WERI-Rb-1 (cell line): ENCODE measurements around the gene NPHP4.

Source experiments
- DNase-seq: peaks from one replicate; pipeline ENCODE4 v3.0.0-alpha.2; 2020
- H3K27ac ChIP-seq: fragments of 250-450 bp; sonication (Bioruptor Pico); 2 replicates; pipeline ENCODE4 v1.5.1; 2020; ENCODE audit warnings: mild to moderate bottlenecking, moderate library complexity
- H3K27me3 ChIP-seq: fragments of 250-450 bp; sonication (Bioruptor Pico); 2 replicates; pipeline ENCODE4 v1.5.1; 2021; ENCODE audit warnings: mild to moderate bottlenecking, low read depth, moderate library complexity; ENCODE audit not compliant: insufficient read depth, severe bottlenecking
- H3K36me3 ChIP-seq: fragments of 250-450 bp; sonication (Bioruptor Pico); 2 replicates; pipeline ENCODE4 v1.5.1; 2020; ENCODE audit warnings: mild to moderate bottlenecking, moderate library complexity
- H3K4me3 ChIP-seq: 2 replicates; pipeline ENCODE4 v1.5.1; 2011; ENCODE audit warnings: low read depth, mild to moderate bottlenecking, control low read depth, low read length
- H3K9me3 ChIP-seq: fragments of 250-450 bp; sonication (Bioruptor Pico); 2 replicates; pipeline ENCODE4 v1.5.1; 2021; ENCODE audit warnings: mild to moderate bottlenecking, moderate library complexity; ENCODE audit not compliant: severe bottlenecking
- TF ChIP-seq, protein P1 (sequence below): IDR thresholded peaks from 2 replicates; pipeline ENCODE4 v1.5.1; 2011; ENCODE audit warnings: low read depth, mild to moderate bottlenecking, control low read depth, inconsistent platforms, low read length

NPHP4 gene

GRCh38 chr1:5837976-5838653, 154.1 kb downstream of the NPHP4 start:
- Histone ChIP-seq H3K27ac (no peak overlapping the region), H3K4me3 (no peak overlapping the region), H3K27me3 (no peaks in the 10 kb centered on the region), H3K9me3 (no peaks in the 10 kb centered on the region), H3K36me3 (no peaks in the 10 kb centered on the region)
- no peak for DNase-seq
- TF ChIP-seq, protein P1, sequence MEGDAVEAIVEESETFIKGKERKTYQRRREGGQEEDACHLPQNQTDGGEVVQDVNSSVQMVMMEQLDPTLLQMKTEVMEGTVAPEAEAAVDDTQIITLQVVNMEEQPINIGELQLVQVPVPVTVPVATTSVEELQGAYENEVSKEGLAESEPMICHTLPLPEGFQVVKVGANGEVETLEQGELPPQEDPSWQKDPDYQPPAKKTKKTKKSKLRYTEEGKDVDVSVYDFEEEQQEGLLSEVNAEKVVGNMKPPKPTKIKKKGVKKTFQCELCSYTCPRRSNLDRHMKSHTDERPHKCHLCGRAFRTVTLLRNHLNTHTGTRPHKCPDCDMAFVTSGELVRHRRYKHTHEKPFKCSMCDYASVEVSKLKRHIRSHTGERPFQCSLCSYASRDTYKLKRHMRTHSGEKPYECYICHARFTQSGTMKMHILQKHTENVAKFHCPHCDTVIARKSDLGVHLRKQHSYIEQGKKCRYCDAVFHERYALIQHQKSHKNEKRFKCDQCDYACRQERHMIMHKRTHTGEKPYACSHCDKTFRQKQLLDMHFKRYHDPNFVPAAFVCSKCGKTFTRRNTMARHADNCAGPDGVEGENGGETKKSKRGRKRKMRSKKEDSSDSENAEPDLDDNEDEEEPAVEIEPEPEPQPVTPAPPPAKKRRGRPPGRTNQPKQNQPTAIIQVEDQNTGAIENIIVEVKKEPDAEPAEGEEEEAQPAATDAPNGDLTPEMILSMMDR: no peak

- Histone ChIP-seq H3K9me3 (no peaks in the 10 kb centered on the region), H3K27me3 (no peaks in the 10 kb centered on the region), H3K27ac (no peak overlapping the region), H3K36me3 (no peaks in the 10 kb centered on the region), H3K4me3 (no peak overlapping the region)
- TF ChIP-seq, protein P1: no peak
- no peak for DNase-seq
Observed at GRCh38 chr1:5836776-5837440, 155.3 kb downstream of the NPHP4 start.

GRCh38 chr1:5835179-5835562, 157.1 kb downstream of the NPHP4 start:
- TF ChIP-seq, protein P1: no peak
- H3K36me3 ChIP-seq: no peaks in the 10 kb centered on the region
- H3K27ac ChIP-seq: no peak overlapping the region
- DNase-seq: no peak
- H3K4me3 ChIP-seq: no peak overlapping the region
- H3K9me3 ChIP-seq: no peaks in the 10 kb centered on the region
- no peaks in the 10 kb centered on the region for H3K27me3 ChIP-seq

DNA sequence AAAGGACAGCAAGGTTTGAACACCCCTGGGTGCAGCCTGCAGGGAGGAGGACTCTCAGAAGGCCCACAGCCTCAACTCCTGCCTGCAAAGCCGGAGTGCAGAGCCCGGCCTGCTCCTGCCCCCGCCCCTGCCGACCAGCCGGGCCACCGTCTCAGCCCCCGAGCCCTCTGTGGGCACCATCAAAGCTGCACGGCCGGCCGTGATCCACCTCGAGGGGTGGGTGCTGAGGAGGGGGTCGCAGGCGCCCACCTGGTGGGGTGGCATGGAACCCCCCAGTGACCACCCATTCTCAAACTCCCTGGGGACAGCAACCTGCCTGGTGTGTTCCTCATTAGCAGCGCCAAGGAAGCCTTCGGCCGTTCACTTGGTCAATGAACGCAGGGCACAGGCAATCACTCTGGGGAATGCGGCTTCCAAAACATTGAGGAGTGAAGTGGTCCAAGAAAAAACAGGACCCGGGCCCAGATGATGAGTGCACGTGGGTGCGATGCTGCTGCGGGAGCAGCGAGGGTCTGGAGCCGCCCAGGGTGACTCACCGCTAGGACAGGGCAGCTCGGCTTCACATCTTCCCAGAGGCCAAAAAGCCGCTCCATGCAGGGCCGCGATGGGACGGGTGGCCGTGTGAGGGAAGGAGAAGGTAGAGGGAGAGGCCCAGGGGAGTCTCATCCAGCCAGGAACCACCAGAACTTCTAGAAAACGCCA, 157.6 kb downstream of the NPHP4 start:
- TF ChIP-seq, protein P1: no peak
- Histone ChIP-seq H3K27ac (no peak overlapping the region), H3K4me3 (no peak overlapping the region), H3K36me3 (no peaks in the 10 kb centered on the region), H3K9me3 (no peaks in the 10 kb centered on the region), H3K27me3 (no peaks in the 10 kb centered on the region)
- no peak for DNase-seq

- DNase-seq: no peak
- Histone ChIP-seq H3K27me3 (no peaks in the 10 kb centered on the region), H3K27ac (no peak overlapping the region), H3K9me3 (no peaks in the 10 kb centered on the region), H3K36me3 (no peaks in the 10 kb centered on the region), H3K4me3 (no peak overlapping the region)
- TF ChIP-seq, protein P1: no peak
Observed at GRCh38 chr1:5833911-5834310, 158.3 kb downstream of the NPHP4 start.
